Epithelial cell of proximal tubule (primary cell): ENCODE results near the gene AGFG2. TPM values are rescaled to one million over a fixed set of nuclear protein-coding genes. Genes with fewer than 3 reads are reported as not detected.
"Not testable (repeated sequence)": the region's sequence is repeated elsewhere in the genome, so short reads cannot be mapped to it uniquely, and the experiment has no call there.

Experiments
- DNase-seq: peaks from one replicate; pipeline ENCODE4 v3.0.0-alpha.2; 2011; ENCODE audit warnings: low read depth
- H3K4me3 ChIP-seq: 2 replicates; pipeline ENCODE4 v1.5.1; 2011; ENCODE audit warnings: low read depth, mild to moderate bottlenecking, low read length
- CTCF ChIP-seq: conservative IDR thresholded peaks from 2 replicates; pipeline ENCODE4 v1.5.1; 2012; ENCODE audit warnings: low read depth, mild to moderate bottlenecking, low read length
- total RNA-seq: library from RNA; depleted of rRNA; stranded (reverse); fragments of >200 nt; gene quantifications from 2 replicates; pipeline ENCODE4 v1.2.3, GENCODE V29; 2015

Gene AGFG2
- total RNA-seq, 1 donor from 2014 or later, result 10.9 TPM

GRCh38 chr7:100496509-100496908 is 42.5 kb upstream of the AGFG2 start:
- no peak for DNase-seq
- H3K4me3 ChIP-seq, result no peak overlapping the region
- no peak for TF ChIP-seq CTCF

DNA sequence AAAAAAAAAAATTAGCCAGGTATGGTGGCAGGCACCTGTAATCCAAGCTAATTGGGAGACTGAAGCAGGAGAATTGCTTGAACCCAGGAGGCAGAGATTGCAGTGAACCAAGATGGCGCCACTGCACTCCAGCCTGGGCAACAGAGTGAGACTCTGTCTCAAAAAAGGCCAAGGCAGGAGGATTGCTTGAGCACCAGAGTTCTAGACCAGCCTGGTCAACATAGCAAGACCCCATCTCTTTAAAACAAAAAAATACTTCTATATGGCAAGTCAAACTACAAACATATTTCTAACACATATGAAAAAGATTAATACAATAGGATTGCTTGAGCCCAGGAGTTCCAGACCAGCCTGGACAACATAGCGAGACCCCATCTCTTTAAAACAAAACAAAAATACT is 38.3 kb upstream of the AGFG2 start:
- DNase-seq, H3K4me3 ChIP-seq: not testable (repeated sequence)

DNA sequence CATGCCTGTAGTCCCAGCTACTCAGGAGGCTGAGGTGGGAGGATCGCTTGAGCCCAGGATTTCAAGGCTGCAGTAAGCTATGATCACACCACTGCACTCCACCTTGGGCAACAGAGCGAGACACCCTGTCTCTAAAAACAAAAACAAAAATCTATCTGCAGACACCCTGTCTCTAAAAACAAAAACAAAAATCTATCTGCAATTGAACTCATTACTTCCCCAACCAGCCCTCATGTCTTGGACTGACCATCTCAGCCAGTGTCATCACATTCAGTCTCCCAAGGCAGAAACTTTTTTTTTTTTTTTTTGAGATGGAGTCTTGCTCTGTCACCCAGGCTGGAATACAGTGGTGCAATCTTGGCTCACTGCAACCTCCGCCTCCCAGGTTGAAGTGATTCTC is 35.0 kb upstream of the AGFG2 start:
- H3K4me3 ChIP-seq, DNase-seq: not testable (repeated sequence)

DNA sequence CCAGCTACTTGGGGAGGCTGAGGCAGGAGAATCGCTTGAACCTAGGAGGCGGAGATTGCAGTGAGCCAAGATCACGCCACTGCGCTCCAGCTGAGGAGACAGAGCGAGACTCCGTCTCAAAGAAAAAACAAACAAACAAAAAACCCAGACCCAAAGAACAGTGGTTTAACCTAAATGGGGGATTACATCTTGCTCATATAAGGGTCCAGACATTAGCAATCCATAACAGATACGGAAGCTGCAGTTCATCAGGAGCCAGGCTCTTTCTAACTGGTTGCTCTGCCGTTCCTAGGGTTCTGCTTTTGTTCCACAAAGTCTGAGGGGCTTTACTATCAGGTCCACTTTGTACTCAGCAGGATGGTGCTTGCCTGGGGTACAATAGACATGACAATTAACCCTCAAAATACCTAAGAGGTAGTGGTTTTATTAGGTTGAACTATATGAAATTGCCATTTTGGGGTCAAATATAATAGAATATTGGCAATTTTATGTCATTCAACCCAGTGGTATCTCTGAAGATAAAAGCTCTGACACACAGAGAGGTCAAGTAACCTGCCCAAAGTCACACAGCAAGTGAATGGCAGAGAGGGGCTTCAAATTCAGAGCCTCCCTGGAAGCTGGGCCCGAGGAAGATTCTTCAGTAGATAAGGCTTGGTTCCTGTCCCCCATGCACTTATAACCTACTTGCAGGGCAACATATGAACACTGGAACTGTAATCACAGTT is 34.0 kb upstream of the AGFG2 start:
- TF ChIP-seq CTCF, result no peak
- no peak overlapping the region for H3K4me3 ChIP-seq
- no peak for DNase-seq

GRCh38 chr7:100506356-100506923 is 32.6 kb upstream of the AGFG2 start:
- DNase-seq, result no peak
- no peak for TF ChIP-seq CTCF
- H3K4me3 ChIP-seq, result no peak overlapping the region

DNA sequence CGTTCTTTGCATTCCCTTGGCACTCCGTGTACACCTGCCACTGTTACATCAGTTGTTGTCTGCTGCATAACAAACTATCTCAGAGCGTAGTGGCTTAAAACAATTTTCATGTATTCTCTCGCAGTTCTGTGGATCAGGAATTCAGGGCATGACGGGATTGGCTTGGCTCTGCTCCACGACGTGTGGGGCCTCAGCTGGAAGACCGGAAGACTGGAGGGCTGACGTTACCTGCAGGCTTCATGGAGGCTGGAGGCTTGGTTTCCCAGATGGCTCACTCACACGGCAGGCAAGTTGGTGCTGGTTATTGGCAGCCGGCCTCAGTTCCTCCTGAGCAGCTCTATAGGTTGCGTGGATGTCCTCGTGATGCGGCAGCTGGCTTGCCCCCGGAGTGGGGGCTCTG is 29.8 kb upstream of the AGFG2 start:
- no peak for DNase-seq
- H3K4me3 ChIP-seq, result no peak overlapping the region
- TF ChIP-seq CTCF, result no peak

DNA sequence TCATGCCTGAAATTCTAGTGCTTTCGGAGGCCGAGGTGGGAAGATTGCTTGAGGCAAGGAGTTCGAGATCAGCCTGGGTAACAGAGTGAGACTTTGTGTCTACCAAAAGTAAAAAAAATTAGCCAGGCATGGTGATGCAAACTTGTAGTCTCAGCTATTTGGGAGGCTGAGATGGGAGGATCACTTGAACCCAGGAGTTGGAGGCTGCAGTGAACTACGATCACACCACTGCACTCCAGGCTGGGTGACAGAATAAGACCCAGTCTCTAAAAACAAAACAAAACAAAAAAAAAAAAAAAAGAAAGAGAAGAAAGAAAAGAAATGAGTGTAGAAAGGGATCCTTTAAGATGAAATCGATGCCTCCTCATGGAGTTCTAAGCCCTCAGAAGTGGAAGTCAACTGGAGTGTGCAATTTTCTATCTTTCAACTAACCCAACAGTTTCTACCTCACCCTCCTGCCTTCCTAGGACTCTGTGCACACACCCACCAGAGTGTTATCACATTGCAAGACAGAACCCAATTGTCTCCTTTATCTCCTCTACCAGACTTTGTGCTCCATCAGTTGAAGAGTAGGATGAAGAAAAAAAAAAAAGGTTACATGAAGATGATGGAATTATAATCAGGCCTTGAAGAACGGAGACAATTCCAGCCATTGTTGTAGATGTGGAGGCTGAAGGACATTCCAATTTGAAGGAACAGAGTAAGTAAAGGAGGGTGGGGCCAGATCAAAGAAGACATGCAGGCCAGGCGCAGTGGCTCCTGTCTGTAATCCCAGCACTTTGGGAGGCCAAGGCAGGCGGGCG is 28.4 kb upstream of the AGFG2 start:
- no peak overlapping the region for H3K4me3 ChIP-seq
- no peak for DNase-seq
- no peak for TF ChIP-seq CTCF

- no peak for DNase-seq
- H3K4me3 ChIP-seq, result no peak overlapping the region
- TF ChIP-seq CTCF, result no peak
Measured at GRCh38 chr7:100513212-100513810, 25.7 kb upstream of the AGFG2 start.
